ENCODE results near the gene LRP10.

GRCh38 chr14:22884076-22884737 lies 12.7 kb downstream of the LRP10 start:
- TF ChIP-seq, protein P1, sequence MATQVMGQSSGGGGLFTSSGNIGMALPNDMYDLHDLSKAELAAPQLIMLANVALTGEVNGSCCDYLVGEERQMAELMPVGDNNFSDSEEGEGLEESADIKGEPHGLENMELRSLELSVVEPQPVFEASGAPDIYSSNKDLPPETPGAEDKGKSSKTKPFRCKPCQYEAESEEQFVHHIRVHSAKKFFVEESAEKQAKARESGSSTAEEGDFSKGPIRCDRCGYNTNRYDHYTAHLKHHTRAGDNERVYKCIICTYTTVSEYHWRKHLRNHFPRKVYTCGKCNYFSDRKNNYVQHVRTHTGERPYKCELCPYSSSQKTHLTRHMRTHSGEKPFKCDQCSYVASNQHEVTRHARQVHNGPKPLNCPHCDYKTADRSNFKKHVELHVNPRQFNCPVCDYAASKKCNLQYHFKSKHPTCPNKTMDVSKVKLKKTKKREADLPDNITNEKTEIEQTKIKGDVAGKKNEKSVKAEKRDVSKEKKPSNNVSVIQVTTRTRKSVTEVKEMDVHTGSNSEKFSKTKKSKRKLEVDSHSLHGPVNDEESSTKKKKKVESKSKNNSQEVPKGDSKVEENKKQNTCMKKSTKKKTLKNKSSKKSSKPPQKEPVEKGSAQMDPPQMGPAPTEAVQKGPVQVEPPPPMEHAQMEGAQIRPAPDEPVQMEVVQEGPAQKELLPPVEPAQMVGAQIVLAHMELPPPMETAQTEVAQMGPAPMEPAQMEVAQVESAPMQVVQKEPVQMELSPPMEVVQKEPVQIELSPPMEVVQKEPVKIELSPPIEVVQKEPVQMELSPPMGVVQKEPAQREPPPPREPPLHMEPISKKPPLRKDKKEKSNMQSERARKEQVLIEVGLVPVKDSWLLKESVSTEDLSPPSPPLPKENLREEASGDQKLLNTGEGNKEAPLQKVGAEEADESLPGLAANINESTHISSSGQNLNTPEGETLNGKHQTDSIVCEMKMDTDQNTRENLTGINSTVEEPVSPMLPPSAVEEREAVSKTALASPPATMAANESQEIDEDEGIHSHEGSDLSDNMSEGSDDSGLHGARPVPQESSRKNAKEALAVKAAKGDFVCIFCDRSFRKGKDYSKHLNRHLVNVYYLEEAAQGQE (IDR thresholded peaks at IDR 0.05; ENCODE audit: insufficient read depth in 1 of 2, low read depth in 2 of 2, low read length in 1 of 2), result no peak
- no peak for TF ChIP-seq CTCF (IDR thresholded peaks at IDR 0.05)
- no peak for TF ChIP-seq SIN3A (IDR thresholded peaks at IDR 0.05; ENCODE audit: borderline replicate concordance, insufficient read depth, low read depth, low read length)
- TF ChIP-seq POLR2AphosphoS5 (IDR thresholded peaks at IDR 0.05; ENCODE audit: low read depth, low read length), result no peak
- no peak for TF ChIP-seq TCF7L2 (IDR thresholded peaks at IDR 0.05; ENCODE audit: low read depth, low read length)

Measured in Panc1 (cell line).